Stimulated activated CD8-positive, alpha-beta memory T cell treated with anti-CD3 and anti-CD28 coated beads, Interleukin-4, amount 100 ng/mL, for 4 hours (primary cell): ENCODE data around the gene TOR1B.
"Not testable (repeated sequence)": the region's sequence is repeated elsewhere in the genome, so short reads cannot be mapped to it uniquely, and the experiment has no call there.

Source experiments
- DNase-seq, 2 donors: peaks; one replicate each; pipeline ENCODE4 v3.0.0-alpha.2; 2020; ENCODE audit warnings: low read depth in 2 of 2, low spot score in 1 of 2

TOR1B gene

GRCh38 chr9:129776096-129776495 is 26.9 kb upstream of the TOR1B start:
- DNase-seq = not testable (repeated sequence)

GRCh38 chr9:129776566-129776937 is 26.4 kb upstream of the TOR1B start:
- no peak for DNase-seq

GRCh38 chr9:129776938-129777768 is 25.8 kb upstream of the TOR1B start:
- DNase-seq = peak in 1 of 2 donors; percentile 32

- no peak for DNase-seq
Observed at GRCh38 chr9:129777769-129778130, 25.2 kb upstream of the TOR1B start.

- DNase-seq = no peak
Observed at GRCh38 chr9:129778469-129778868, 24.5 kb upstream of the TOR1B start.

GRCh38 chr9:129779560-129780190 is 23.3 kb upstream of the TOR1B start:
- DNase-seq = no peak

- DNase-seq = no peak
Observed at GRCh38 chr9:129781131-129781530, 21.9 kb upstream of the TOR1B start.

GRCh38 chr9:129781981-129782380 is 21.0 kb upstream of the TOR1B start:
- DNase-seq = no peak

- DNase-seq = peak; percentile 35 to 50
Observed at GRCh38 chr9:129783516-129784361, 19.2 kb upstream of the TOR1B start.

- not testable (repeated sequence) for DNase-seq
Observed at GRCh38 chr9:129784970-129785369, 18.0 kb upstream of the TOR1B start.

GRCh38 chr9:129785866-129786265 is 17.1 kb upstream of the TOR1B start:
- no peak for DNase-seq

GRCh38 chr9:129786481-129786880 is 16.5 kb upstream of the TOR1B start:
- no peak for DNase-seq

GRCh38 chr9:129794549-129794948 is 8.4 kb upstream of the TOR1B start:
- no peak for DNase-seq

- not testable (repeated sequence) for DNase-seq
Observed at GRCh38 chr9:129796029-129796428, 7.0 kb upstream of the TOR1B start.

GRCh38 chr9:129798973-129799372 is 4.0 kb upstream of the TOR1B start:
- DNase-seq = no peak

GRCh38 chr9:129801504-129801903 is 1.5 kb upstream of the TOR1B start:
- DNase-seq = no peak

- no peak for DNase-seq
Observed at GRCh38 chr9:129803676-129804060, 684 bp downstream of the TOR1B start.

- DNase-seq = no peak
Observed at GRCh38 chr9:129806061-129806460, 3.1 kb downstream of the TOR1B start.

- DNase-seq = no peak
Observed at GRCh38 chr9:129809346-129809745, 6.4 kb downstream of the TOR1B start.

- no peak for DNase-seq
Observed at GRCh38 chr9:129810116-129810515, 7.1 kb downstream of the TOR1B start.

GRCh38 chr9:129810788-129811187 is 7.8 kb downstream of the TOR1B start:
- no peak for DNase-seq

- DNase-seq = no peak
Observed at GRCh38 chr9:129811967-129812363, 9.0 kb downstream of the TOR1B start.
